ENCODE results near the gene CRB3. TPM values are rescaled to one million over a fixed set of nuclear protein-coding genes. Genes with fewer than 3 reads are reported as not detected.
A peak's percentile ranks its signal among the peaks of the same experiment; 100 is the strongest.

Gene CRB3, protein sequence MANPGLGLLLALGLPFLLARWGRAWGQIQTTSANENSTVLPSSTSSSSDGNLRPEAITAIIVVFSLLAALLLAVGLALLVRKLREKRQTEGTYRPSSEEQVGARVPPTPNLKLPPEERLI
- 100 to 1,000 TPM in 1 of 4 donors, 10 to 100 TPM in 3; 67.3 to 113 (median 76.1) TPM for total RNA-seq

DNA sequence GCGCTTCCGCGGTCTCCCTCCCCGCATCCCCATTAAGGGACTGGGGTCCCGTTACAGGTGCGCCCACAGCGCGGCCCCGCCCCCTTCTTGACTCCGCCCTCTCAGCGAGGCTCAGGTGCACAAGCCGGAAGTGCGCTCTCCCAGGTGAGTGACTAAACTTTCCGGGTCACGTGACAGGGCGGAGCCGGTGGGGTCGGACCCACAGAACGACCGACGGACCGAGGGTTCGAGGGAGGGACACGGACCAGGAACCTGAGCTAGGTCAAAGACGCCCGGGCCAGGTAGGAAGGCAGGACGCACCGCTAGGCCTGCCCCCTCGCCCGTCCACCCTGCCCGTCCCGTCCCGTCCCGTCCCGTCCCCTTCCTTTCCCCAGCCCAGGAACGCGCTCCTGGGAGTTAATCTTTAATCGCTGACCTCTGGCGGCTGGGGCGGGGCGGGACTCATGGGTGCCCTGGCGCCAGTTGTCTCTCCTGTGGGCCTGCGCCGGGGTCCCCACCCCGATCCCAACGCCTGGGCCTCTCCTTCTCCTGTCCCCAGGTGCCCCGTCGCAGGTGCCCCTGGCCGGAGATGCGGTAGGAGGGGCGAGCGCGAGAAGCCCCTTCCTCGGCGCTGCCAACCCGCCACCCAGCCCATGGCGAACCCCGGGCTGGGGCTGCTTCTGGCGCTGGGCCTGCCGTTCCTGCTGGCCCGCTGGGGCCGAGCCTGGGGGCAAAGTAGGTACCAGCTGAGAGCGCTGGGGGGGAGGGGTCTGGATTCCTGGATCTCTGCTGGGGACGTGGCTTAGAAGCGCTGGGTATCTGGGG, at the start of gene CRB3:
CRB3 (plus strand) TSS at position 202 of the 804 bp plus-strand sequence; CDS start at position 633, 431 bp downstream.
- TF ChIP-seq, protein P1, sequence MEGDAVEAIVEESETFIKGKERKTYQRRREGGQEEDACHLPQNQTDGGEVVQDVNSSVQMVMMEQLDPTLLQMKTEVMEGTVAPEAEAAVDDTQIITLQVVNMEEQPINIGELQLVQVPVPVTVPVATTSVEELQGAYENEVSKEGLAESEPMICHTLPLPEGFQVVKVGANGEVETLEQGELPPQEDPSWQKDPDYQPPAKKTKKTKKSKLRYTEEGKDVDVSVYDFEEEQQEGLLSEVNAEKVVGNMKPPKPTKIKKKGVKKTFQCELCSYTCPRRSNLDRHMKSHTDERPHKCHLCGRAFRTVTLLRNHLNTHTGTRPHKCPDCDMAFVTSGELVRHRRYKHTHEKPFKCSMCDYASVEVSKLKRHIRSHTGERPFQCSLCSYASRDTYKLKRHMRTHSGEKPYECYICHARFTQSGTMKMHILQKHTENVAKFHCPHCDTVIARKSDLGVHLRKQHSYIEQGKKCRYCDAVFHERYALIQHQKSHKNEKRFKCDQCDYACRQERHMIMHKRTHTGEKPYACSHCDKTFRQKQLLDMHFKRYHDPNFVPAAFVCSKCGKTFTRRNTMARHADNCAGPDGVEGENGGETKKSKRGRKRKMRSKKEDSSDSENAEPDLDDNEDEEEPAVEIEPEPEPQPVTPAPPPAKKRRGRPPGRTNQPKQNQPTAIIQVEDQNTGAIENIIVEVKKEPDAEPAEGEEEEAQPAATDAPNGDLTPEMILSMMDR (IDR thresholded peaks at IDR 0.05) = no peak
- no peak for TF ChIP-seq POLR2AphosphoS5 (IDR thresholded peaks at IDR 0.05)
- TF ChIP-seq POLR2A (IDR thresholded peaks at IDR 0.05) = no peak
- TF ChIP-seq EP300 (IDR thresholded peaks at IDR 0.05) = no peak
- 7% methylated on average over 29 of the region's 65 CpGs for WGBS
- Histone ChIP-seq H3K4me1 (peaks cover 34% of the 10 kb centered on the region), H3K36me3 (peaks cover 7% of the 10 kb centered on the region), H3K27me3 (peaks cover 12% of the 10 kb centered on the region), H3K9me3 (no peaks in the 10 kb centered on the region), H3K27ac (peak within 1 kb of the TSS; percentile 77), H3K4me3 (peak within 1 kb of the TSS; percentile 59)
- DNase-seq (ENCODE audit: low spot score in 2 of 2) = peak; percentile 83 to 90

DNA sequence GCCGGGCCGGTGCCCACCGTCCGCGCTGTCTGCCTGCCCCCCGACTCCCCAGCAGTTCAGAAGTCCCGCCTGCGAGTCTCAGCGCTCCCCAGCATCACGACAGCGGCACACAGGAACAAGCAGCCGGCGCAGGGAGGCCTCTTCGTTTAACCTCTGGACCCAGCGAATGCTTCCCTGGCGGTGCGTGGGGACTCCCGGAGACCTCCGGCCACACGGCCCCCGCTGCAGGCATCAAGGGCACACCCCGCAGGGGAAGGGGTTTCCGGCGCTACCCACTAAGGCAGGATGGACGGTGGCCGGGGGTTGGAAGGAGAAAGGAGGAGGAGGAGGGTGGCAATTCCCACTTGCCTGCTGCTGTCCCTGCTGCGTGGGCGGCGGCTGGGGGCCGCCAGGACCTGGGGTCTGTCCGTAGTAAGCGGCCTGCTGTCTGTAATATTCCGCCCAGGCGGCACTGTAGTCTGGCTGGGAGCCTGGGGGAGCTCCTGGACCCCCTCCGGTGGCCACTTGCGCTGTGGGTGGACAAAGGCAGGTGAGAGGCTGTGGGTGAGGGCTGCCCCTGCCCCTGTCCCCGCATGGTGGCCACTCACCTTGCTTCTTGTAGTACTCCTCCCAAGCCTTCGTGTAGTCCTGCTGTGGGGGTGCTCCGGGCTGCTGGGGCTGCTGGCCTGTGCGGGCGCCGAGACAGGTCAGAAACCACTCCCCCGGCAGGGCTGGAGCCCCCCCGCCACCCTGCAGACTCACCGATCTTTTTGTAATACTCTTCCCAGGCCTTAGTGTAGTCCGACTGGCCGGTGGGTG, 49.1 kb upstream of the CRB3 start:
- no peaks in the 10 kb centered on the region for H3K27me3 ChIP-seq
- 93% methylated on average over 43 of the region's 47 CpGs for WGBS
- no peak for DNase-seq (ENCODE audit: low spot score in 2 of 2)
- no peak overlapping the region for H3K27ac ChIP-seq
- H3K4me1 ChIP-seq = peaks cover 7% of the 10 kb centered on the region
- peaks cover 61% of the 10 kb centered on the region for H3K36me3 ChIP-seq
- no peak overlapping the region for H3K4me3 ChIP-seq
- no peaks in the 10 kb centered on the region for H3K9me3 ChIP-seq
- TF ChIP-seq POLR2A (IDR thresholded peaks at IDR 0.05) = no peak
- TF ChIP-seq EP300 (IDR thresholded peaks at IDR 0.05) = no peak

DNA sequence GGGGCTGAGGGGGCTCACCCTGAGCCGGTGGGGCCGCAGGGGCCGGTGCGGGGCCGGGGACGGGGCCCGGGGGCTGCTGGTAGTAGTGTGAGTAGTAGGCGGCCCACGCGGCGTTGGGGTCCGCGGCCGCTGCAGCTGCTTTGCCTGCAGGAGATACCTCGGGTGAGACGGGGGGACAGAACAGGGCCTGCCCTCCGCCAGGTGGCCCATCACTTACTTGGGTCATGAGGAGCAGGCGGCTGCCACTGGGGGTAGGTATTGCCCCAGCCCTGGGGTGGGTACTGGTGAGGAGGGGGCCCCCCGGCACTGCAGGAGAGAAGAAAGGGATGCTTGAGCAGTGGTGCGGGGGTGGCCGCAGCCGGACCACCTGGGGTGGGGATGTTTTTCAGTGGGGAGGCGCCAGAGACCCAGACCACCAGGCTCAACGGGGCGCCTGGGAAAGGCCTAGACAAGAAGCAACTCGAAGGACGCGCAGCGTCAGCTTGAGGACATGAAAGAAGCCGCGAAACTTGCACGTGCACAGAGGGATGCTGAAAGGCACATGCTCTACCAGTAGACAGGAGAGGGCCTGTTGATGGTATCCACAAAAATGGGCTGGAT, 48.4 kb upstream of the CRB3 start:
- peaks cover 8% of the 10 kb centered on the region for H3K4me1 ChIP-seq
- DNase-seq (ENCODE audit: low spot score in 2 of 2) = no peak
- no peaks in the 10 kb centered on the region for H3K9me3 ChIP-seq
- TF ChIP-seq POLR2A (IDR thresholded peaks at IDR 0.05) (no peak), POLR2AphosphoS5 (IDR thresholded peaks at IDR 0.05) (no peak), EP300 (IDR thresholded peaks at IDR 0.05) (no peak)
- TF ChIP-seq, protein P1 (IDR thresholded peaks at IDR 0.05) = no peak
- no peaks in the 10 kb centered on the region for H3K27me3 ChIP-seq
- no peak overlapping the region for H3K4me3 ChIP-seq
- WGBS = 88% methylated on average over 16 of the region's 32 CpGs
- H3K27ac ChIP-seq = no peak overlapping the region
- peaks cover 68% of the 10 kb centered on the region for H3K36me3 ChIP-seq

DNA sequence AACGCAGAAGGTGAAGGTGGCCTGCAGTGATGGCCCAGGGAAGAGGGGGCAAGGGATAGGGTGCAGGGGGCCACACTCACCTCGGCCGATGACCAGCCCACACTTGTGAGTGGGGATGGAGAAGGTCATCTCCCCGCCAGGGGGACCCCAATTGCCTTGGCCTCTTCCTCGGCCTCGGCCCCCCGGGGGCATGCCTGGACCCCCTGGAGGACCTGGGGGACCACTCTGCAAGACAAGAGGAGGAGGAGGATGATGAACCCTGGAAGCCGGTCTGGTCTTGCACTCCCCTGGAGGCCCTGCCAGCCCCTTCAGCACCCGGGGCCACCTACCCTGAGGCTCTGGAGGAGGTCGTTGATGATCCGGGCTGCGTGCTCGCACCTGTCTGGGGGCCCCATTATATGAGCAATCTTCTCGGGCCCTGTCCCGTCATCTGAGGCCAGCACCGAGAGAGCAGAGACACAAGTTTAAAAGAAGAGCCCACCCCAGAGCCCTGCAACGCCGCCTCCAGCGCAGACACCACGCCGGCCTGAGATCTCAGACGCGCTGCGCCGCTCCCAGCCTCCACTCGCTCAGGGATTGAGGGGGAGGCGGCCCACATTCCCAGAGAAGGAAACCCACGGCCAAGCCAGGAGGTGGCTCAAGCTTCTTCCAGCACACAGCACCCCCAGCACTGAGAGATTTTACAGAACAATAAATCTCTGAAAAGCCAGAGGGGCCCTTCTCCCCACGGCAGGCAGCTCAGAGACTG, 47.2 kb upstream of the CRB3 start:
- DNase-seq (ENCODE audit: low spot score in 2 of 2) = no peak
- H3K27ac ChIP-seq = no peak overlapping the region
- H3K27me3 ChIP-seq = no peaks in the 10 kb centered on the region
- peaks cover 15% of the 10 kb centered on the region for H3K4me1 ChIP-seq
- H3K9me3 ChIP-seq = no peaks in the 10 kb centered on the region
- peaks cover 79% of the 10 kb centered on the region for H3K36me3 ChIP-seq
- H3K4me3 ChIP-seq = no peak overlapping the region
- TF ChIP-seq, protein P1 (IDR thresholded peaks at IDR 0.05) = no peak
- no peak for TF ChIP-seq POLR2A (IDR thresholded peaks at IDR 0.05)
- TF ChIP-seq POLR2AphosphoS5 (IDR thresholded peaks at IDR 0.05) = no peak
- TF ChIP-seq EP300 (IDR thresholded peaks at IDR 0.05) = no peak
- 91% methylated on average over 19 of the region's 29 CpGs for WGBS
